H1 (cell line): ENCODE measurements around the gene ZNF213. TPM values are rescaled to one million over a fixed set of nuclear protein-coding genes. Genes with fewer than 3 reads are reported as not detected.

Experiments used
- CTCF ChIA-PET: fragments of 300-600 bp; sonication (Branson Sonifier 250); formaldehyde crosslinking; loops from one replicate; lab custom pipeline; 2021; ENCODE audit not compliant: partially characterized antibody; lab: Charles Lee
- POLR2A ChIA-PET: fragments of 300-600 bp; sonication (Branson Sonifier 250); formaldehyde crosslinking; loops from one replicate; lab custom pipeline; 2021; ENCODE audit warnings: inconsistent platforms; ENCODE audit not compliant: partially characterized antibody; lab: Charles Lee
- DNase-seq, 2 experiments: peaks; one replicate each; pipeline versions ENCODE4 v3.0.0 to v3.0.0-alpha.2; 2010 to 2022; ENCODE audit warnings: low spot score in 2 of 2, low read depth in 1 of 2, mixed read lengths in 1 of 2
- FAIRE-seq: peaks from 2 replicates; lab custom pipeline; 2011; peaks lifted over from hg19 to GRCh38; lab: Jason Lieb, UNC
- H2AFZ ChIP-seq: 2 replicates; pipeline ENCODE4 v1.8.1; 2012; ENCODE audit warnings: low read length, inconsistent platforms
- H2AK5ac ChIP-seq: 2 replicates; pipeline ENCODE4 v1.6.1; 2013; ENCODE audit warnings: low read depth, low read length
- H2BK120ac ChIP-seq: replicated peaks from 2 replicates; pipeline ENCODE3; 2013; ENCODE audit warnings: low read depth, low read length, inconsistent platforms
- H2BK12ac ChIP-seq: 2 replicates; pipeline ENCODE4 v1.6.1; 2013; ENCODE audit warnings: low read depth, low read length
- H2BK15ac ChIP-seq: 2 replicates; pipeline ENCODE4 v1.6.1; 2013; ENCODE audit warnings: low read length
- H2BK20ac ChIP-seq: 2 replicates; pipeline ENCODE4 v1.6.1; 2013; ENCODE audit warnings: low read length
- H2BK5ac ChIP-seq: 2 replicates; pipeline ENCODE4 v1.6.1; 2013; ENCODE audit warnings: low read depth, low read length
- H3K14ac ChIP-seq: 2 replicates; pipeline ENCODE4 v1.6.1; 2013; ENCODE audit warnings: inconsistent platforms; ENCODE audit not compliant: insufficient read length
- H3K18ac ChIP-seq: 2 replicates; pipeline ENCODE4 v1.6.1; 2013; ENCODE audit warnings: low read length; ENCODE audit errors: extremely low read depth
- H3K23ac ChIP-seq: 2 replicates; pipeline ENCODE4 v1.6.1; 2013; ENCODE audit warnings: inconsistent platforms; ENCODE audit not compliant: insufficient read length
- H3K23me2 ChIP-seq: 2 replicates; pipeline ENCODE4 v1.6.1; 2013; ENCODE audit warnings: low read depth, low read length
- H3K27ac ChIP-seq: 2 replicates; pipeline ENCODE4 v1.6.1; 2011; ENCODE audit warnings: low read depth, low read length, inconsistent platforms
- H3K27me3 ChIP-seq, 4 experiments: replicated peaks in 1 of 4; 1 replicate in 1 of 4; 2 replicates in 3 of 4; pipeline versions ENCODE4 v1.6.1 to v1.8.1; 2011 to 2013; ENCODE audit warnings: low read length in 3 of 4, mild to moderate bottlenecking in 3 of 4, inconsistent platforms in 2 of 4, mixed read lengths in 2 of 4, moderate library complexity in 1 of 4; ENCODE audit not compliant: control insufficient read depth in 3 of 4, insufficient read depth in 3 of 4; ENCODE audit errors: extremely low read depth in 1 of 4
- H3K36me3 ChIP-seq, 4 experiments: 2 replicates each; pipeline versions ENCODE4 v1.6.1 to v1.8.1; 2011 to 2013; ENCODE audit warnings: mild to moderate bottlenecking in 4 of 4, low read length in 3 of 4, moderate library complexity in 2 of 4, control low read depth in 1 of 4, inconsistent platforms in 1 of 4; ENCODE audit not compliant: insufficient read depth in 4 of 4, control insufficient read depth in 2 of 4
- H3K4ac ChIP-seq: replicated peaks from 2 replicates; pipeline ENCODE3; 2013; ENCODE audit warnings: low read length, low read depth, mixed read lengths, inconsistent platforms; ENCODE audit not compliant: insufficient read length
- H3K4me1 ChIP-seq, 4 experiments: replicated peaks in 1 of 4; 1 replicate in 1 of 4; 2 replicates in 3 of 4; pipeline versions ENCODE4 v1.6.1 to v1.8.1; 2011 to 2013; ENCODE audit warnings: low read length in 3 of 4, inconsistent platforms in 2 of 4, mixed read lengths in 1 of 4; ENCODE audit not compliant: insufficient read depth in 4 of 4, control insufficient read depth in 3 of 4
- H3K4me2 ChIP-seq, 2 experiments: 2 replicates each; pipeline versions ENCODE4 v1.6.1 to v1.8.1; 2011 to 2013; ENCODE audit warnings: low read depth in 2 of 2, low read length in 2 of 2, control low read depth in 1 of 2, inconsistent platforms in 1 of 2, mild to moderate bottlenecking in 1 of 2; ENCODE audit not compliant: insufficient read depth in 1 of 2
- H3K4me3 ChIP-seq, 4 experiments: fragments of 200-600, 300-600 bp in 1 of 4; sonication (generic), shearing (Covaris generic), sonication (Bioruptor Twin) in 1 of 4; 2 replicates each; pipeline versions ENCODE4 v1.5.1 to v1.8.1; 2011 to 2016; ENCODE audit warnings: low read length in 4 of 4, low read depth in 3 of 4, control low read depth in 2 of 4, inconsistent platforms in 2 of 4, mild to moderate bottlenecking in 2 of 4, mixed read lengths in 1 of 4, moderate library complexity in 1 of 4; ENCODE audit not compliant: insufficient read depth in 2 of 4; ENCODE audit errors: extremely low read depth in 1 of 4
- H3K56ac ChIP-seq: replicated peaks from 2 replicates; pipeline ENCODE3; 2013; ENCODE audit warnings: low read depth, mild to moderate bottlenecking, mixed read lengths, low read length, inconsistent platforms; ENCODE audit not compliant: insufficient read length
- H3K79me1 ChIP-seq: 2 replicates; pipeline ENCODE4 v1.6.1; 2013; ENCODE audit warnings: low read depth, low read length, control low read depth
- H3K79me2 ChIP-seq, 2 experiments: 2 replicates each; pipeline versions ENCODE4 v1.6.1 to v1.8.1; 2012 to 2013; ENCODE audit warnings: low read length in 2 of 2, mild to moderate bottlenecking in 2 of 2, inconsistent platforms in 1 of 2; ENCODE audit not compliant: insufficient read depth in 2 of 2, control insufficient read depth in 1 of 2
- H3K9ac ChIP-seq, 4 experiments: replicated peaks in 1 of 4; 1 replicate in 1 of 4; 2 replicates in 3 of 4; pipeline versions ENCODE4 v1.6.1 to v1.8.1; 2011 to 2013; ENCODE audit warnings: low read depth in 3 of 4, low read length in 3 of 4, control low read depth in 2 of 4, mild to moderate bottlenecking in 2 of 4, moderate library complexity in 2 of 4, inconsistent platforms in 1 of 4; ENCODE audit errors: extremely low read depth in 1 of 4
- H3K9me3 ChIP-seq, 2 experiments: 2 replicates each; pipeline versions ENCODE4 v1.6.1 to v1.8.1; 2012 to 2013; ENCODE audit warnings: mild to moderate bottlenecking in 2 of 2, moderate library complexity in 2 of 2, control low read depth in 1 of 2, inconsistent platforms in 1 of 2, low read depth in 1 of 2, low read length in 1 of 2, mixed read lengths in 1 of 2; ENCODE audit not compliant: insufficient read depth in 2 of 2
- H4K20me1 ChIP-seq, 2 experiments: replicated peaks in 1 of 2; 2 replicates each; pipeline versions ENCODE3 to v1.8.1; 2011 to 2013; ENCODE audit warnings: inconsistent platforms in 2 of 2, low read length in 2 of 2, mild to moderate bottlenecking in 1 of 2; ENCODE audit not compliant: insufficient read depth in 2 of 2, control insufficient read depth in 1 of 2
- H4K5ac ChIP-seq: 2 replicates; pipeline ENCODE4 v1.6.1; 2013; ENCODE audit warnings: low read length, low read depth, mixed read lengths, inconsistent platforms; ENCODE audit not compliant: insufficient read length
- H4K8ac ChIP-seq: 2 replicates; pipeline ENCODE4 v1.8.0; 2013; ENCODE audit warnings: mild to moderate bottlenecking, moderate library complexity, low read length, inconsistent platforms; ENCODE audit not compliant: insufficient read depth; ENCODE audit errors: extremely low read depth
- H4K91ac ChIP-seq: replicated peaks from 2 replicates; pipeline ENCODE3; 2013; ENCODE audit warnings: low read length, mixed read lengths, inconsistent platforms; ENCODE audit not compliant: insufficient read length
- CEBPB ChIP-seq: IDR thresholded peaks from 2 replicates; pipeline ENCODE4 v1.6.1; 2012; ENCODE audit warnings: low read depth, low read length
- WGBS, 2 experiments: shearing (Covaris generic) in 1 of 2; methylation state at CpG; one replicate each; pipeline versions ENCODE4 v1.1.6 to v1.1.7; 2013 to 2015; ENCODE audit warnings: low lambda C conversion rate in 2 of 2, mixed read lengths in 2 of 2, inconsistent platforms in 1 of 2, low coverage in 1 of 2, missing lambda C conversion rate in 1 of 2; ENCODE audit not compliant: insufficient replicate concordance in 2 of 2, insufficient coverage in 1 of 2, insufficient read length in 1 of 2; ENCODE audit errors: extremely low coverage in 1 of 2, missing lambda C conversion rate in 1 of 2; 5-methylcytosine and 5-hydroxymethylcytosine counted together
- polyA plus RNA-seq, 7 experiments: library from polyadenylated mRNA; depleted of rRNA in 3 of 7; stranded (reverse) in 5 of 7; unstranded in 2 of 7; fragments of >200 nt in 5 of 7; fragments of 200-250 nt in 2 of 7; gene quantifications; 1 replicate in 5 of 7; 2 replicates in 1 of 7; 4 replicates in 1 of 7; pipeline versions ENCODE4 v1.2.1 to v1.2.3, GENCODE V29; 2011 to 2013; ENCODE audit warnings: missing spikeins in 2 of 7, mixed read lengths in 2 of 7
- total RNA-seq: library from RNA; stranded (reverse); fragmentation: NEBNext Ultra II Directional; extraction: Animal tissue kit (Norgen Biotek cat#: 25700); gene quantifications from 2 replicates; pipeline ENCODE4 v1.2.1, GENCODE V29; 2021

ZNF213 gene
- total and polyA plus RNA-seq, 2 of the 8 experiments (the other 6 are each of a cell fraction or from before 2014, with no cell fraction given), result 1.6 to 6.9 TPM

GRCh38 chr16:3149193-3149530, 14.3 kb downstream of the ZNF213 start:
- Histone ChIP-seq H3K27ac (no peak overlapping the region), H3K9me3 (no peaks in the 10 kb centered on the region), H2BK12ac (0 out of 2 replicates have a peak overlapping the region, but pooled peaks have one; percentile 2), H3K23ac (no peak overlapping the region), H2BK5ac (no peak overlapping the region), H4K8ac (no peak overlapping the region), H2BK20ac (no peak overlapping the region), H3K4me3 (peak overlapping the region in 2 of 4 experiments; percentile 76 to 90; a peak in 2 of 8 replicates), H3K79me1 (no peaks in the 10 kb centered on the region), H2AFZ (no peak overlapping the region), H3K27me3 (peaks cover 0 to 18% (median 12%) of the 10 kb centered on the region in 4 experiments; a peak in 5 of 7 replicates), H3K9ac (no peak overlapping the region), H3K56ac (no peak overlapping the region), H3K18ac (peak overlapping the region; percentile 29; the same call in 1 of the 2 replicates), H3K4me2 (peak overlapping the region; percentile 73 to 91; a peak in 3 of 4 replicates), H4K20me1 (peaks cover 0 to 2% of the 10 kb centered on the region in 2 experiments), H4K5ac (no peak overlapping the region), H3K79me2 (no peaks in the 10 kb centered on the region), H4K91ac (peak overlapping the region; percentile 75), H2BK15ac (peak overlapping the region; percentile 92; the same call in 1 of the 2 replicates), H3K4ac (peak overlapping the region; percentile 66), H2BK120ac (no peak overlapping the region), H3K23me2 (peaks cover 12% of the 10 kb centered on the region; the same call in 1 of the 2 replicates), H2AK5ac (no peak overlapping the region), H3K36me3 (no peaks in the 10 kb centered on the region), H3K4me1 (peaks cover 0 to 5% (median 3%) of the 10 kb centered on the region in 4 experiments; a peak in 4 of 7 replicates), H3K14ac (no peak overlapping the region)
- CTCF ChIA-PET, result interaction anchor here (0.5 to 10.9 kb wide), 15 partner anchors 10 to 137 kb away, joined by 3 to 174 read pairs (median 4); partner anchors contain the start of genes CLDN9, OR1F1, ZNF205 and ZNF213
- 75% methylated on average over 6 of the region's 6 CpGs; no CpG with 5 or more reads in 1 of the 2 experiments for WGBS, 2 experiments
- FAIRE-seq, result no peak
- no peak for TF ChIP-seq CEBPB
- DNase-seq, result no peak
- POLR2A ChIA-PET, result interaction anchor here (0.8 to 8.6 kb wide), 13 partner anchors 9 to 131 kb away, joined by 3 to 69 read pairs (median 5); partner anchors contain the start of genes CLDN6, ZNF213 and ZSCAN10
